D721Med (cell line): ENCODE data around the gene SCAMP1.
"Not testable (repeated sequence)": the region's sequence is repeated elsewhere in the genome, so short reads cannot be mapped to it uniquely, and the experiment has no call there.

Experiments used
- DNase-seq: peaks from one replicate; pipeline ENCODE4 v3.0.0; 2011; ENCODE audit warnings: low spot score; ENCODE audit not compliant: insufficient read length
- FAIRE-seq: peaks from 2 replicates; lab custom pipeline; 2011; peaks lifted over from hg19 to GRCh38; lab: Jason Lieb, UNC
- TF ChIP-seq, protein P1 (sequence below): IDR thresholded peaks from 2 replicates; pipeline ENCODE4 v1.5.1; 2012; ENCODE audit warnings: mild to moderate bottlenecking, control low read depth; ENCODE audit not compliant: insufficient read depth; ENCODE audit errors: missing control alignments

Gene SCAMP1

DNA sequence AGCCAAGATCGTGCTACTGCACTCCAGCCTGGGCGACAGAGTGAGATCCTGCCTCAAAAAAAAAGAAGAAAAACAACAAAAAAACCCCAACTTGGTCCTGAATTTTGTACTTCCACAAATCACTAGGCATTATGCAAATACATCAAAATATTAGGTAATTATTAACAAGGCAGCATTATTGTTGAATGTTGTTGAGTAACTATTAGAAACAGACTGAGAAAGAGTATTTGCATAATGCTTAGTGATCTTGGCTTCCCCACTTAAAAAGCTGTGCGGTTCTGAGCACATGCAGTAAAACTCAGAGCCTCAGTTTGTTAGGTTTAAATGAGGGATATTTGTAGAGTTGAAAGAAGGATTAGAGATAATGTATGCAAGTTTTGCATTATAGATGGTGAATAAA, 64.2 kb downstream of the SCAMP1 start:
- TF ChIP-seq, protein P1, sequence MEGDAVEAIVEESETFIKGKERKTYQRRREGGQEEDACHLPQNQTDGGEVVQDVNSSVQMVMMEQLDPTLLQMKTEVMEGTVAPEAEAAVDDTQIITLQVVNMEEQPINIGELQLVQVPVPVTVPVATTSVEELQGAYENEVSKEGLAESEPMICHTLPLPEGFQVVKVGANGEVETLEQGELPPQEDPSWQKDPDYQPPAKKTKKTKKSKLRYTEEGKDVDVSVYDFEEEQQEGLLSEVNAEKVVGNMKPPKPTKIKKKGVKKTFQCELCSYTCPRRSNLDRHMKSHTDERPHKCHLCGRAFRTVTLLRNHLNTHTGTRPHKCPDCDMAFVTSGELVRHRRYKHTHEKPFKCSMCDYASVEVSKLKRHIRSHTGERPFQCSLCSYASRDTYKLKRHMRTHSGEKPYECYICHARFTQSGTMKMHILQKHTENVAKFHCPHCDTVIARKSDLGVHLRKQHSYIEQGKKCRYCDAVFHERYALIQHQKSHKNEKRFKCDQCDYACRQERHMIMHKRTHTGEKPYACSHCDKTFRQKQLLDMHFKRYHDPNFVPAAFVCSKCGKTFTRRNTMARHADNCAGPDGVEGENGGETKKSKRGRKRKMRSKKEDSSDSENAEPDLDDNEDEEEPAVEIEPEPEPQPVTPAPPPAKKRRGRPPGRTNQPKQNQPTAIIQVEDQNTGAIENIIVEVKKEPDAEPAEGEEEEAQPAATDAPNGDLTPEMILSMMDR: no peak
- DNase-seq: no peak
- no peak for FAIRE-seq

DNA sequence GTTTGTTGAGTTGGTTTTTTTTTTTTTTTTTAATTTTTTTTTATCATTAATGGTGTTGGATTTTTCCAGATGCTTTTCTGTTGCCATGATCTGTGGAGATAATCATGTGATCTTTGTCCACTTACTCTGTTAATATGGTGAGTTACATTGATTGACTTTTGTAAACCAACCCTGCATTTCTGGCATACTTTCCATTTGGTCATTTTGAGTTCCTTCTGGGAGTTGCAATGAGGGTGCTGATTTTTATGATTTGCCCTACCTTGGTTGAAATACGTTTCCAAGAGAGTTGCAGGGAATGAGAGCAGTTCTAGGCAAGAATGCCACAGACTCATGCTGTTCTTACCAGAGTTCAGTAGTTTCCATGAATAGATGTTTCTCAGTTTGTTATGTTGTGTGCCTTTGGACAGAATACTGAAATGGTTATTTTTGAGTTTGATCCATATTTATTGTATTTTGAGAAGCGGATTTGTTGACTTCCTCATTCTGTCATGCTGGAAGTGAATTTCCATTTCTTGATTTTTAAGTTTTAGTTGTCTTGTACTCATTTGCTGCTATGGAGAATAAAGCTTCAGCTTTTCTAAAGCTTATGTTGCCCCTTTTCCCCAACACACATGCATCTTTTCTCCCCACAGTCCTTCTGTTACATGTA, 69.0 kb downstream of the SCAMP1 start:
- peak; percentile 51 for FAIRE-seq
- no peak for DNase-seq
- TF ChIP-seq, protein P1: no peak

DNA sequence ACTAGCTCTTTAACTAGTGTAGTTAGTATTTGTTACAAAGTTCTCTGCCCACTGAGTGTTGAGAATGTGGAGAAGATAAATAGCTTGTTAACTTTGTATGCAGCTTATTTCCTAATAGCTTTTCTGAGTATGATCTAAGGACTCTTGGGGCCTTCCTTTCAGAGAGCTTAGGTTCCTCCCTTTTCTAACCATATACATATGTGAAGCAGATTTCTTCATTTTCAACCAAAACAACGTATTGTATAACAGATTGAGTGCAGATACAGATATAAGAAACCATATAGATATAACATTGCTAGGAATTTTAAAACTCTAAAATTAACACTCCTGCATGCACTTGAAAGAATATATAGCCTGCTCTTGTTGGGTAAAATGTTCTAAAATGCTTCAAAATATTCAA, 70.4 kb downstream of the SCAMP1 start:
- no peak for FAIRE-seq
- no peak for DNase-seq

DNA sequence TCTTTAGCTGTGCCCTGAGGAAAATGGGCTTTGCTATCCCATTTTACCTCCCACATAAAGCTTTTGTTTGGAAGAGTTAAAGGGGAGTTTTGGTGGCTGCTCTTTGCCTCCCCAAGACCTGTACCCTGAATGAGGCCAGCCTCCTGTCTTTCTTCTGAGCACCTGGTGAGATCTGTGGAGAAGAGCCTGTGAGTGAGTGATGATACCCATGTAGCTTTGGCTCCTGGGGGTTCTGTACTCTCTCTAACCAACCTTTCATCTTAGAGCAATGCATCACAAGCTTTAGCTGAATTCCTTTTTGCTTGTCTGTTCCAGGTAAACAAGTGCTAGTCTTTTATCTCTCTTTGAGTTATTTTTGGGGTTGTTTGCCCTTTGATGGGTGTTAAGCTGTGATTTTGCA, 73.6 kb downstream of the SCAMP1 start:
- DNase-seq: no peak
- TF ChIP-seq, protein P1: no peak
- FAIRE-seq: no peak

More for the DNA sequence above, 70.4 kb downstream of the SCAMP1 start:
- TF ChIP-seq, protein P1: no peak

DNA sequence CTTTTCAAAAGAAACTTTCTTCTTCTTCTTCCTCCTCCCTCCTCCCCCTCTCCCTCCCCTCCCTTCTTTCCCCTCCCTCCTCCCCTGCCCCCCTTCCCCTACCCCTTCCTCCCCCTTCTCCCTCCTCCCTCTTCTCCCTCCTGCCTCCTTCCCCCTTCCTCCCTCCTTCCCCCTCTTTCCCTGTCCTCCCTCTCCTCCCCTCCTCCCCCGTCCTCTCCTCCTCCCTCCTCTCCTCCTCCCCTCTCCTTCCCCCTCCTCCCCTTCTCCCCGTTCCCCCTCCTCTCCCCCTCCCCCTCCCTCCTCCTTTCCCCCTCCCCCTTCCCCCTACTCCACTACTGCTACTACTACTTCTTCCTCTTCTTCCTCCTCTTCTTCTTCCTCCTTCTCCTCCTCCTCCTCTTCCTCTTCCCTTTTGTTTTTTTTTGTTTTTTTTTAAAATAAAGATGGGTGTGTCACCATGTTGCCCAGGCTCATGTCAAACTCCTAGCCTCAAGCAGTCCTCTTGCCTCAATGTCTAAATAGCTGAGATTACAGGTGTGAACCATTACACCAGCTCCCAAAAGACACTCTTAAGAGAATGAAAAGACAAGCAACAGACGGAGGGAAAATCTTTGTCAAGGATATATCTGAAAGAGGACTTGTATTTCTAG, 87.5 kb downstream of the SCAMP1 start:
- TF ChIP-seq, protein P1: no peak
- no peak for FAIRE-seq
- no peak for DNase-seq

DNA sequence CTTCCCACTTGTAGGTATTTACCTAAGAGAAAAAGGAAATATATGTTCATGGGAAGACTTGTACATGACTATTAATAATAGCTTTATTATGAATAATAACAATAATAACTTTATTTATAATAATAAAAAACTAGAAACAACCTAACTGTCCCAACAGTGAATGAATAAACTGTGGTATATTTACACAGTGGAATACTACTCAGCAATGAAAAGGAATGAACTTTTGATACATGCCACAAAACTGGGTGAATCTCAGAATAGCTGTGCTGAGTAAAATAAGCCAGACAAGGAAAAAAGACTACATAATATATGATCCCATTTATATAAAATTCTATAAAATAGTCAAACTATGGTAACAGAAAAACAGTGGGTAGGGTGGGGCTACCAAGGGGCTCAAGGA, 88.7 kb downstream of the SCAMP1 start:
- FAIRE-seq: no peak
- TF ChIP-seq, protein P1: no peak
- no peak for DNase-seq

DNA sequence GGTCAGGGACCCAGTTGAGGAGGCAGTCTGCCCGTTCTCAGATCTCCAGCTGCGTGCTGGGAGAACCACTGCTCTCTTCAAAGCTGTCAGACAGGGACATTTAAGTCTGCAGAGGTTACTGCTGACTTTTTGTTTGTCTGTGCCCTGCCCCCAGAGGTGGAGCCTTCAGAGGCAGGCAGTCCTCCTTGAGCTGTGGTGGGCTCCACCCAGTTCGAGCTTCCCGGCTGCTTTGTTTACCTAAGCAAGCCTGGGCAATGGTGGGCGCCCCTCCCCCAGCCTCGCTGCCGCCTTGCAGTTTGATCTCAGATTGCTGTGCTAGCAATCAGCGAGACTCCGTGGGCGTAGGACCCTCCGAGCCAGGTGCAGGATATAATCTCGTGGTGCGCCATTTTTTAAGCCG, 97.1 kb downstream of the SCAMP1 start:
- FAIRE-seq, DNase-seq: not testable (repeated sequence)
